GM04503 (cell line): ENCODE data around the gene LATS2.
"Not testable (repeated sequence)": the region's sequence is repeated elsewhere in the genome, so short reads cannot be mapped to it uniquely, and the experiment has no call there.

Experiments used
- DNase-seq: peaks from one replicate; pipeline ENCODE4 v3.0.0-alpha.2; 2012; ENCODE audit warnings: low read depth

The LATS2 gene

GRCh38 chr13:20960663-20961309, 100.6 kb downstream of the LATS2 start:
- no peak for DNase-seq

DNA sequence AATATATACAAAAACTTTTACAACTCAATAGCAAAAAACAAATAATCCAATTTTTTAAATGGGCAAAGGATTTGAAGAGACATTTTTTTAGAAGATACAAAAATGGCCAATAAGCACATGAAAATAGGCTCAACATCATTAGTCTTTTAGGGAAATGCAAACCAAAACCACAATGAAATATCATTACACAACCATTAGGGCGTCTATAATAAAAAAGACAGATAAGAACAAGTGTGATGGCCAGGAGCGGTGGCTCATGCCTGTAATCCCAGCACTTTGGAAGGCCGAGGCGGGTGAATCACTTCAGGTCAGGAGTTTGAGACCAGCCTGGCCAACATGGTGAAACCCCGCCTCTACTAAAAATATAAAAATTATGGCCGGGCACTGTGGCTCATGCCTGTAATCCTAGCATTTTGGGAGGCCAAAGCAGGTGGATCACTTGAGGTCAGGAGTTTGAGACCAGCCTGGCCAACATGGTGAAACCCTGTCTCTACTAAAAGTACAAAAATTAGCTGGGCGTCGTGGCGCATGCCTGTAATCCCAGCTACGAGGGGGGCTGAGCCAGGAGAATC, 104.3 kb downstream of the LATS2 start:
- DNase-seq: not testable (repeated sequence)

- no peak for DNase-seq
These were observed 105.9 kb downstream of the LATS2 start for GRCh38 chr13:20955496-20955895.

GRCh38 chr13:20953245-20953931, 108.0 kb downstream of the LATS2 start:
- no peak for DNase-seq

- no peak for DNase-seq
These were observed 108.5 kb downstream of the LATS2 start for GRCh38 chr13:20952838-20953237.

- DNase-seq: not testable (repeated sequence)
These were observed 113.4 kb downstream of the LATS2 start for GRCh38 chr13:20948001-20948400.

DNA sequence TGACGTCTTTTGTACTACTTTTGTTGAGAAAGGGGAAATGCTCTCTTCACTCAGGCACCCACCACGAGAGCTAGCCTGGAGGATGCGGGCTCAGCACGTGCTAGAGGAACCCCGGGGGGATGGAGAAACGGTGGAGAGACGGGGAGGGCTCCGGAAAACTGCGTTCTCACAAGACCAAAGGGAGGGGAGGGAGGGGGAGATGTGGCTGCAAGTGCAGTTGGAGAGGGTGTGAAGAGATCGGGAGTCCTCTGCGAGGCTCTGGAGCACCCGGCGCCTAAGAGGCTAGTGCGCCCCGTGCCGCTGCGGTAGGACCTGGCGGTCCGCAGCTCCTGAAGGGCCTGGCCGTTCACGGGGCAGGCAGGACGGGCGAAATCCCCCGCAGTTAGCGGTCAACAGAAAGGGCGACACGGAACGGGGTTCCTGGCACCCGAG, 115.4 kb downstream of the LATS2 start:
- no peak for DNase-seq

GRCh38 chr13:20942938-20943559, 118.3 kb downstream of the LATS2 start:
- DNase-seq: no peak

DNA sequence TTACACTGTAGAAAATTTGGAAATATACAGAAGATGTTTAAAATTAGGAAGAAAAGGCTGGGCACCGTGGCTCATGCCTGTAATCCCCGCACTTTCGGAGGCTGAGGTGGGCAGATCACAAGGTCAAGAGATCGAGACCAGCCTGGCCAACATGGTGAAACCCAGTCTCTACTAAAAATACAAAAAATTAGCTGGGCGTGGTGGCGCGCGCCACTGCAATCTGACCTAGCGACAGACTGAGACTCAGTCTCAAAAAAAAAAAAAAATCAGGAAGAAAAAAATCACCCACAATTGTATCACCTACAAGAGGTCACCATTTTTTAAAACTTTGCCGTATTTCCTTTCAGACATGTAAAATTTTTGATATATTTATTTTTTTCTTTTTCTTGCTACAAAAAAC, 120.9 kb downstream of the LATS2 start:
- not testable (repeated sequence) for DNase-seq

GRCh38 chr13:20940083-20940482, 121.3 kb downstream of the LATS2 start:
- DNase-seq: peak; percentile 59

DNA sequence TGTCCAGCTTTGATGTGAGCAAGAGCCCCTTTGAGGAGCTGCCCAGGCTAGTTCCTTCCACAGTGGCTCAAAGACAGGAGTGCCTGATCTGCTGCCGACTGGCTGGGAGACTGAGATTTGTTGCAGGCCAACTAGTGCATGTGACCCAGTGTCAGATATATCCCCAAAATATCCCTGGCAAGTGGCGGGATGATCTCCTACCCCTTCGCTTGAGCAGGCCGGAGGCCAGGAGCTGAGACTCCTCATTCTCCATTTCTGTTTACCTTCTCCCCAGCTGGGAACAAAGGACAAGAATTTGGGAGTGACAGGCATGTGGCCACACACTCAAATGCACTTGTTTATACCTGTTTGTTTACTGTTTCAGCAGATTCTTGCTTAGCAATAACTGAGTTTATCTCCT, 121.7 kb downstream of the LATS2 start:
- DNase-seq: no peak

DNA sequence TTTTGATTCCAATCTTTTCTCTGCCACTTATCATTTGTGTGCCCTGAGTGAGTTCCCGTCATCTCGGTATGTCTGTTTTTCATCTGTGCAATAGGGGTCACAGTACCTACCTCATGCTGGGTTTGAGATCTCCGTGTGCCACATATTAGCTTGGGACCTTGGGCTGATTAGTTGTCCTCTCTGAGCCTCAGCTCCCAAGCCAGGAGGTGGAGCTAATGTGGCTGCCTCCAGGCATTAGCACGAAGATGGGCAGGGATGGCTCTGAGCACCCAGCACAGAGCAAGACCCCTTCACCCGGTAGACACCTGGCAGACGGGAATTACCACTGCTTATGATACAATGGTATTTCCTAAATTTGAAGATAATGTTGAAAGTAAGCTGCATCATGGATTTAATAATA, 123.1 kb downstream of the LATS2 start:
- no peak for DNase-seq

- no peak for DNase-seq
These were observed 133.7 kb downstream of the LATS2 start for GRCh38 chr13:20927596-20928257.

GRCh38 chr13:20925395-20925790, 136.0 kb downstream of the LATS2 start:
- DNase-seq: not testable (repeated sequence)

- DNase-seq: no peak
These were observed 136.5 kb downstream of the LATS2 start for GRCh38 chr13:20924758-20925394.

DNA sequence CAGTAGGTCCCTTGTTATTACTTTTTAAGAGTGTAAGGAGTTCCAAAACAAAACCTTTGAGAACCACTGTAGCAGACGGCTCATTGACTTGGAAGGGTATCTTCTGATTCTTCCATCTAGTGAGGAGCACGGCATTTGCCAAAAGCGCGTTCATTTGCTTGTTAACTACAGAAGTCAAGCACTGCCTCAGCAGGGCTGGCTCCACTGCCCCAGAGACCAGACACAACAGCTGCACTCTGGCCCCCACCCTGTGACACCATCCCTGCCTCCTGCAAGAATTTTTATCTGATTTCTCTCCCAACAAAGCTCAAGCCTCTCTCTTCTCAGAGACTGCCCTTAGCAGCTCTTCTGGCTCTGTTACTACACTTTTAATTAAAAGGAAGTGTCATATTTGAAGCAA, 138.1 kb downstream of the LATS2 start:
- DNase-seq: no peak
